ENCODE results near the gene ARHGAP10.

Gene ARHGAP10

GRCh38 chr4:147730333-147730732 is 1.6 kb upstream of the ARHGAP10 start:
- no peak for DNase-seq (ENCODE audit: low read depth in 1 of 2, low spot score in 1 of 2)

- DNase-seq (ENCODE audit: low read depth in 1 of 2, low spot score in 1 of 2): no peak
Observed at GRCh38 chr4:147732518-147733235, 789 bp downstream of the ARHGAP10 start.

DNA sequence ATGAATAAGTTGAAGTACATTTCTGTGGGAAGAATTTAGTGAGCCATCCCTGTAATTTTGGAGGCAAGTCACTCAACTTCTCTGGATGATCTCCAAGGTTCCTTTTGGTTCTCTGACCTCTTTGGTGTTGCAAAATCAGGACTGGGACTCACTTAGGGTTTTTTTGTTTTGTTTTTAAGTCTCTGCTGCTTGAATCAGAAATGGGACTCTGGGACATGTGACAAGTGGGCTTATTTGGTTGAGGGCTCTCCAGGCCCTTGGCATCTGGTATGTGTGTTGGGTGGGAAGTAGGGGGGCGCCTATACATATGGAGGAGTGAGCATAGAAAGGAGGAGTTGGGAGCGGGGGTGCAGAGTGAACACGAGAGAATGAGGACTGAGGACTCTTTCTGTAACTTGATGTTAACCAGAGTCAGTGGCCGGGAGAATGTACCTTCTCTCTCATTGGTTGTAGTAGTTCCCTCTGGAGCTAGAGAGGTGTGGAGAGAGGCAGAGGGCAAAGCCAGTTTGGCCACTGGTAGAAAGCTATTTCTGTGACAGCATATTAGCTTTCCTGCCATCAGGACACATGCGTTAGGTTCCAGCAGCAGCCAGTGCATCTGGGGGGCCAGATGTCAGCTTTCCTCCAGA is 1.9 kb downstream of the ARHGAP10 start:
- DNase-seq (ENCODE audit: low read depth in 1 of 2, low spot score in 1 of 2): no peak

DNA sequence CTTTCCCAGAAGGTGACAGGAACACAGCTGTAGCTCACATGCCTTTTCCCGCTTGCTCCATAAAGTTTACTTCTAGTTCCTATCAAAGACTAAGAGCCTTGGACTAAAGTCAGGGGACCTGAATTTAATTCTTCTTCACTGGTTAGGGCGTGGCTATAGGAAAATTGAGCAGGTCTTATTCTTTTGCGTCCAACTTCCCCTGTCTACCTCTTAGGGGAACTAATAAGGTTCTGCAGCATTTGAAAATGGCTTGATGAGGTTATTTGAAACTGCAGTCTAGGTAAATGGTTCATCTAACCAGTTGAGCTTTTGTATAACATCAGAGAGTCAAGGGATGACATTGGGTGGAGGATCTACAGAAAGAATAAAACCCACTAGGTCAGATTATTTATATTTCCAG is 2.6 kb downstream of the ARHGAP10 start:
- no peak for DNase-seq (ENCODE audit: low read depth in 1 of 2, low spot score in 1 of 2)

DNA sequence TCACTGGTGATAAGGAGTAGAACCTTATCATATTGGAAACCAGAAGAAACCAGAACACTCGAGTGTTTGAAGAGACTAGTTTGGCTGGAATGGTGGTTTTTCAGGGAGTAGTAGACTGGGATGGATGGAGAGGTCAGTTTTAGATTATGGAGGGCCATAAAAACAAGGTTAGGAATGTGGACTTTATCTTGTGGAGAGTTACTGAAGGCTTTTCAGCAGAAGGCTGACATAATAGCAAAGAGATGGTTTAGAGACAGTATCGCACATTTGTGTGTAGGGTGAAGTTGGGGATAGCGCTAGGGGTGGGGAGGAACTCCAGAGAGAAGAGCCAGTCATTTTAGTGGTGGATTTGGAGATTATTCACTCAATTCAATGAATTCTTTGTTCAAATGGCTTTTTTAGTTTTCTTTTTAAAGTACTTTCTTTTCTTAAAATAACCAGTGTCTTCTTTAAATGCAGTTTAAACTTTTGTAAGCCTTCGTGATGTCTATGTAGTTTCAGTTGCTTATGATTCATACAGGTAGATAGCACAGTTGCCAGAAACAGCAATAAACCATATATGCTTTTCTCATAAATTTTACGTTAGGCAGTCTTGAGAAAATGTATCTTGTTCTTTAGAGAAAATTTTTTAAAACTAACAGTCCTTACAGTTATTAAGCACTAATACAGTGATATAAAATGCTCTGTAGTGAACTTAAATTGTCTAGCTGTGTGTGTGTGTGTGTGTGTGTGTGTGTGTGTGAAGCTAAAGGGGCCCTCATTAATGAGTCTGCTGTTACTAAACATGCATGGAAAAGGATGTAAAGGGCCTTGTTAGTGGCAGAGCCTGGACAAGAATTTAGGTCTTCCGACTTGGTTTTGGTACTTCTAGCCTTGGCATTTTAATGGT is 3.8 kb downstream of the ARHGAP10 start:
- no peak for DNase-seq (ENCODE audit: low read depth in 1 of 2, low spot score in 1 of 2)

DNA sequence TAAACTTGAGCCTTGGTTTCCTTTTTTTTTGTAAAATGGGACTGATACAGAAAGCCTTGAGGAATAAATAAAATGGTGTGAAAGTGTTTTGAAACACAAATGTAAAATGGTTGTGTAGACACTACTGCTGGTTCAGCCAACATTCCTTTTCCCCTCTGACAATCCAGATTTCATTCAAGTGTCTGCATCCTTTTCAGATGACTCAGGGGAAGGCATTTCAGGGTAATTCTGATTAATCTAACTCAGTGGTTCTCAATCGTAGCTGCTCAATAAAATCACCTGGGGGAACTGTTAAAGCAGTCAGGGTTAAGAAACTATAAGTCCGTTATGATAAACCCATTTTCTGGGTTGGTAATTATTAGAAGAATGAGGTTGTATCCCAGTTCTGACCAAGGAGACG is 4.6 kb downstream of the ARHGAP10 start:
- DNase-seq (ENCODE audit: low read depth in 1 of 2, low spot score in 1 of 2): no peak

GRCh38 chr4:147737623-147738022 is 5.7 kb downstream of the ARHGAP10 start:
- no peak for DNase-seq (ENCODE audit: low read depth in 1 of 2, low spot score in 1 of 2)

GRCh38 chr4:147739239-147739823 is 7.4 kb downstream of the ARHGAP10 start:
- DNase-seq (ENCODE audit: low read depth in 1 of 2, low spot score in 1 of 2): no peak

GRCh38 chr4:147740176-147740575 is 8.3 kb downstream of the ARHGAP10 start:
- no peak for DNase-seq (ENCODE audit: low read depth in 1 of 2, low spot score in 1 of 2)

DNA sequence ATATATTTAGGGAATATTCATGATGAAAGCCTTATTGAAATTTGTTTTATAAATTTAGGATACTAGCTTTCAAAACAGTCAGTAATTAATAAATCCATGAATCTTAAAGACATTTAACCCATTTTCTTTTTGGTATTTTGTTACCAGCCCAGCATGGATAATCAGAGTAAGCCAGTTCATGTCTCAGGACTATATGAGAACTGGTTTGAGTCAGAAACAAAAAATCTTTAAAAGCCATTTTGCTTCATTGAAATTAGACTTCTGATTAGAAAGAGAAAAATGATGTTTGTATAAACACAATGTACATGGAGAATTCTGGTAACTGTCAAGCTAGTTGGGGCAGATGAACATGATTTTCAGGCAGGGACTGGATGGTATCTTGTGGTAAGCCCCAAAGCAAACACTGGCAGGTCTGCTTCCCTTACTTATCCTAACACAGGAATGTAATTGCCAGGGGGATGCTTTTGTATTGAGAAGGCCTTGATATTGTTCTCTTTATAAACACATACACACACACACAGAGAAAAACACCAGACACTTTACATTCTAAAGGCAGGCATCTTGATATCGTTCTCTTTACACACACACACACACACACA is 9.4 kb downstream of the ARHGAP10 start:
- DNase-seq (ENCODE audit: low read depth in 1 of 2, low spot score in 1 of 2): no peak

DNA sequence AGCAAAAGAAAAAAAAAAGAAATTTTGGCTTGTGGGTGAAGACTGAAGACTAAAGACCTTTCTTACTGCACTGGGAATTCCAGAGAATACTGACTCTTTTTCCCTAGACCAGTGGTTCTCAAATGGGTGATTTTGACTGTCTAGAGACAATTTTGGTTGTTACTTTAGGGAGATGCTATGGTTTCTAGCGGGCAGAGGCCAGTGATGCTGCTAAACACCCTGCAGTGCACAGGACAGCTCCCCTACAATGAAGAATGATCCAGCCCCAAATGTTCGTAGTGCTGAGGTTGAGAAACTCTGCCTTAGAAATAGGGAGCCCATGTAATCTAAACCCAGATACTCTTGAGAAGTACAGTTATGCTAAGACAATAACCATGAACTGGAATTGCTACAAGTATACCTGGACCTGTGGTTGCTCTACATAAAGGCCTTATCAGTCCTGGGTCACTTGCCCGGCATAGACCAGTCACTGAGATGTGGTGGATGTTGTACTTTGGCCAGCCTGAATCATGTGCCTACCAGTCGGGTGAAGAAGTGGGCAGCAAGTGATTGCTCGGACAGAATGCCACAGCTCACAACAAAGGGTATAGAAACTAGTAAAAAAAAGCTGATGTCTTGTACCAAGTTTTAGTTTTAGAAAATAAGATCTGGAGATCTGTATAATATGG is 16.0 kb downstream of the ARHGAP10 start:
- DNase-seq (ENCODE audit: low read depth in 1 of 2, low spot score in 1 of 2): no peak

GRCh38 chr4:147749811-147750321 is 18.0 kb downstream of the ARHGAP10 start:
- DNase-seq (ENCODE audit: low read depth in 1 of 2, low spot score in 1 of 2): no peak

DNA sequence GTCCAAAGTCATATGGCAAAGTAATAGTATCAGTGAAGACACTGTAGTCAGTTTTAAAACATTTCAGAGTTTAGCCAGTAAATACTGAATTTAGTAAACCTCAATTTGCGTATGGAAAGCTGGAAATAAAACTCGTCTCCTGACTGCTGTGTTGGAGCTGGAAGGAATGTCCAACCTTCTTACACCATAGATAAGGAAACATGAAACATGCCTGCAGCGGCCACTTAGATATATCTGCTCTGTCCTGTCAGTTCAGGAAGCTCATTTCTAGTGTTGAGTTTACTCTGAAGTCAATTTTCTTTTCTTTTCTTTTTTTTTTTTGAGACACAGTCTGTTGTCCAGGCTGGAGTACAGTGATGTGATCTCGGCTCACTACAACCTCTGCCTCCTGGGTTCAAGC is 21.2 kb downstream of the ARHGAP10 start:
- no peak for DNase-seq (ENCODE audit: low read depth in 1 of 2, low spot score in 1 of 2)

DNA sequence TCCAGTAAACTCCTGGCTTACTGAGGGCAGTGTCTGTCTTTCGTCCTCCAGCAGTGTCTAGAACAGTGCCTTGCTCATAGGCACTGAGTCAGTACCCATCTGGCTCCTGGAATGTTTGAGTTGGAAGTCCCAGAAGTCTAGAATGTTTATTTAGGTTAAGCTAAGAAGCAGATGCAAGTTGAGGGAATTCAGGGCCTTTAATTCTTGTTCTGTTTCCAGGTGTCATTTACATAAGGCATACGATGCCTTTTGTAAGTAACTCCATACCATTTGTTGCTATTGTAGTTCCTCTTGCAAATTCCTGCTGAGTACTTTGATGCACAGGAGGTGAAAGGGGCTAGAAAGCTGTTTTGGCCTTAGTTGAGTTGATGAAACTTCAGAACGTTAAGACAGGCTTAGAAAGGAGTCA is 22.2 kb downstream of the ARHGAP10 start:
- DNase-seq (ENCODE audit: low read depth in 1 of 2, low spot score in 1 of 2): no peak

GRCh38 chr4:147755561-147756295 is 23.8 kb downstream of the ARHGAP10 start:
- no peak for DNase-seq (ENCODE audit: low read depth in 1 of 2, low spot score in 1 of 2)

- no peak for DNase-seq (ENCODE audit: low read depth in 1 of 2, low spot score in 1 of 2)
Observed at GRCh38 chr4:147756417-147756816, 24.5 kb downstream of the ARHGAP10 start.

DNA sequence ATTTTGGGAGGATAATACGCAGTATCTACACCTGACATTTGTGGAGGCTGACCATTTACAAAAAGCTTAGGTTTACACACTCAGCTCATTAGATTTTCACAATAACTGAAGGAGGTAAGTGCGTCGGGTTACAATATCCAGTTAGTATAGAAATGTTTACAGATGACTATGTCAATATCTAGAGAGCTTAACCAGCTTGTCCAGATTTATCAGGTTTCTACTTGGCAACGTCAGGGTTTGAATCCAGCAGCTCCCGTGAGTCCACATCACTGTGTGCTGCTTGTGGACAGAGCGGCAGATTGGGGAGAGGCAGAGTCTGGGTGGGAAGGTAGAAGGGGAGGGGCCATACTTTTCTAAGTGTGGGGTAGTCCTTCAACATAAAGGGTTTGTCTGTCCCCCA is 28.3 kb downstream of the ARHGAP10 start:
- no peak for DNase-seq (ENCODE audit: low read depth in 1 of 2, low spot score in 1 of 2)

DNA sequence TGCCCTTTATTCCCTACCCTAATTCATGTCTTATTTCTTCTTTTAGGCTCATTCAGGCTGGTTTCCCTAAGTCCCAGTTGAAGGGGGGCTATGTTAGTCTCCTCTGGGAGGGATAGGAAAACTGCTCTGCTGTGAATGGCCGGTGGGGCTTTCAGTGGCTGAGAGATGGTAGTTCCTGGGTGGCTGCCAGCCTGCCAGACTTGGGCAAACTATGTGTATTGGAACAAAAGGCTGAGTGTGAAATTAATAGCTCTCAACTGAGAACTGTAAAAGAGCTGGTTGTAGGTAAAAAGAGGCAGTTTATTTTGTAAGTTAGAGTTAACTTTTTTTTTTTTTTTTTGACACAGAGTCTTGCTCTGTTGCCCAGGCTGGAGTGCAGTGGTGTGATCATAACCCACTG is 28.8 kb downstream of the ARHGAP10 start:
- no peak for DNase-seq (ENCODE audit: low read depth in 1 of 2, low spot score in 1 of 2)

DNA sequence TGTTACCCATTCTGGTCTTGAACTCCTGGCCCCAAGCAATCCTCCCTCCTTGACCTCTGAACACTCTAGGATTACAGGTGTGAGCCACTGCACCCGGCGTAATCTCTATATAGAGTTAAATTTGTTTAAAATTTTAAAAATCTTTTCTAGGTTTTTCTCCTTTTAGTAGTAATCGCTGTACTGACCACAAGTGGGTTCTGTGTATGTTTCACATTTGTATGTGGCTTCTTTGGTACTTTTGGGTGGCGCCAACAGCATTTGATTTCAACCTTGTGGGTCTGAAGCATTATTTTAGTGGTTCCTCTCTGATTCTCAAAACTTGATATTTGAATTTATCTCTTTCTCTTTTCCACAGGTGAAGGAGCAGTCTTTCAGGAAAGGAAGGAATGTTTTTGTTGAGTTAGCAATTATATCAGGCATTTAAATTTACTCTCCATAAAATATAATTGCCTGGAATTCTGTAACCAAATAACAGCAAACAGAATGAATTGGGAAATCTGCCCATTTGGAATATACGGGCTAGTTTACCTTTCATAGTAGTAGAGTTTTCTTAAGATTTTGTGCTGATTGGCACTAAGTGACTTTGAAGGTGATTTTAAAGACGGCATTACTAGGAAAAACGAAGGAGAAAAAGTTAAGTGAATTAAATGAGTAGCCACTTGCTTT is 29.5 kb downstream of the ARHGAP10 start:
- DNase-seq (ENCODE audit: low read depth in 1 of 2, low spot score in 1 of 2): no peak
